ENCODE measurements around the gene TFAP2A.

TFAP2A gene

GRCh38 chr6:10425975-10426780 is 11.3 kb upstream of the TFAP2A start:
- no peak overlapping the region for H3K27ac ChIP-seq
- no peak for TF ChIP-seq CTCF (conservative IDR thresholded peaks at IDR 0.05)

- no peak overlapping the region for H3K27ac ChIP-seq
- TF ChIP-seq CTCF (conservative IDR thresholded peaks at IDR 0.05): no peak
These were observed 10.5 kb upstream of the TFAP2A start for GRCh38 chr6:10425176-10425974.

- H3K27ac ChIP-seq: no peak overlapping the region
- no peak for TF ChIP-seq CTCF (conservative IDR thresholded peaks at IDR 0.05)
These were observed 9.2 kb upstream of the TFAP2A start for GRCh38 chr6:10424040-10424439.

GRCh38 chr6:10422737-10423034 is 7.8 kb upstream of the TFAP2A start:
- no peak overlapping the region for H3K27ac ChIP-seq
- no peak for TF ChIP-seq CTCF (conservative IDR thresholded peaks at IDR 0.05)

- TF ChIP-seq CTCF (conservative IDR thresholded peaks at IDR 0.05): no peak
- H3K27ac ChIP-seq: no peak overlapping the region
These were observed 7.3 kb upstream of the TFAP2A start for GRCh38 chr6:10421921-10422736.

- H3K27ac ChIP-seq: no peak overlapping the region
- TF ChIP-seq CTCF (conservative IDR thresholded peaks at IDR 0.05): no peak
These were observed 6.5 kb upstream of the TFAP2A start for GRCh38 chr6:10421158-10421920.

Measured in VCaP (cell line).